HepG2 (cell line): Measurements from ENCODE around the gene ATAD3A. TPM values are rescaled to one million over a fixed set of nuclear protein-coding genes. Genes with fewer than 3 reads are reported as not detected.

Experiments
- GATA4 ChIP-seq: sonication (generic); IDR thresholded peaks from 2 replicates; pipeline ENCODE4 v1.6.1; 2016; ENCODE audit warnings: antibody characterized with exemption, low read depth, borderline replicate concordance
- HMGA1 ChIP-seq: sonication (generic); formaldehyde crosslinking; conservative IDR thresholded peaks from 2 replicates; pipeline ENCODE4 v1.4.0; 2020; ENCODE audit warnings: missing genetic modification reagents
- MIER2 ChIP-seq: IDR thresholded peaks from 2 replicates; pipeline ENCODE4 v1.6.1; 2016; ENCODE audit warnings: missing biosample characterization, missing genetic modification reagents
- PAWR ChIP-seq: sonication (generic); formaldehyde crosslinking; IDR thresholded peaks from 2 replicates; pipeline ENCODE4 v1.4.0; 2020; ENCODE audit warnings: missing genetic modification reagents, mild to moderate bottlenecking, borderline replicate concordance
- U2AF1 ChIP-seq: fragments of 200-400 bp; formaldehyde crosslinking; optimal IDR thresholded peaks from 2 replicates; pipeline ENCODE3; 2017; ENCODE audit warnings: mild to moderate bottlenecking, low read depth, low read length
- ZFP62 ChIP-seq: sonication (generic); formaldehyde crosslinking; IDR thresholded peaks from 2 replicates; pipeline ENCODE4 v1.4.0; 2020; ENCODE audit warnings: missing genetic modification reagents
- ZNF138 ChIP-seq: sonication (generic); formaldehyde crosslinking; IDR thresholded peaks from 2 replicates; pipeline ENCODE4 v1.5.0; 2020; ENCODE audit warnings: mild to moderate bottlenecking, low read depth, missing genetic modification reagents
- ZNF143 ChIP-seq: sonication (generic); formaldehyde crosslinking; IDR thresholded peaks from 2 replicates; pipeline ENCODE4 v1.4.0; 2020; ENCODE audit warnings: missing genetic modification reagents
- ZNF160 ChIP-seq: sonication (generic); formaldehyde crosslinking; IDR thresholded peaks from 2 replicates; pipeline ENCODE4 v1.8.0; 2022; ENCODE audit warnings: mild to moderate bottlenecking, inconsistent platforms, missing genetic modification reagents
- ZNF264 ChIP-seq: sonication (generic); formaldehyde crosslinking; IDR thresholded peaks from 2 replicates; pipeline ENCODE4 v1.4.0; 2020; ENCODE audit warnings: missing genetic modification reagents
- ZNF329 ChIP-seq: sonication (generic); formaldehyde crosslinking; IDR thresholded peaks from 2 replicates; pipeline ENCODE4 v1.9.0; 2021; ENCODE audit warnings: low read depth, mild to moderate bottlenecking, missing genetic modification reagents
- ZNF510 ChIP-seq: sonication (generic); formaldehyde crosslinking; IDR thresholded peaks from 2 replicates; pipeline ENCODE4 v1.4.0; 2020; ENCODE audit warnings: low read depth, mild to moderate bottlenecking, missing genetic modification reagents
- ZNF773 ChIP-seq: sonication (generic); formaldehyde crosslinking; IDR thresholded peaks from 2 replicates; pipeline ENCODE4 v1.4.0; 2020; ENCODE audit warnings: missing genetic modification reagents, borderline replicate concordance
- polyA plus RNA-seq, 8 experiments: library from polyadenylated mRNA; depleted of rRNA in 3 of 8; stranded (reverse) in 7 of 8; unstranded in 1 of 8; fragments of >200 nt; fragmentation: Illumina TruSeq in 4 of 8; extraction: Trizol in 4 of 8; gene quantifications; 2 replicates each; pipeline versions ENCODE4 v1.2.1 to v1.2.3, GENCODE V29; 2011 to 2016; ENCODE audit warnings: low read depth in 4 of 8, missing spikeins in 1 of 8, mixed read lengths in 1 of 8; ENCODE audit not compliant: insufficient read depth in 1 of 8
- total RNA-seq, 5 experiments: library from RNA; depleted of rRNA; stranded (reverse); fragments of >200 nt; fragmentation: Illumina TruSeq; extraction: Trizol; gene quantifications; 2 replicates each; pipeline ENCODE4 v1.2.3, GENCODE V29; 2016; ENCODE audit warnings: low read depth in 1 of 5
- TF ChIP-seq, protein P1 (sequence below): sonication (generic); formaldehyde crosslinking; IDR thresholded peaks from 2 replicates; pipeline ENCODE4 v1.4.0; 2020; ENCODE audit warnings: low read depth, missing genetic modification reagents
- TF ChIP-seq, protein P2 (sequence below): sonication (generic); formaldehyde crosslinking; IDR thresholded peaks from 2 replicates; pipeline ENCODE4 v1.8.1; 2023; ENCODE audit warnings: missing genetic modification reagents, inconsistent platforms, borderline replicate concordance
- TF ChIP-seq, protein P3 (sequence below): sonication (generic); formaldehyde crosslinking; IDR thresholded peaks from 2 replicates; pipeline ENCODE4 v1.5.0; 2020; ENCODE audit warnings: mild to moderate bottlenecking, missing genetic modification reagents
- TF ChIP-seq, protein P4 (sequence below): sonication (generic); formaldehyde crosslinking; IDR thresholded peaks from 2 replicates; pipeline ENCODE4 v1.4.0; 2020; ENCODE audit warnings: missing genetic modification reagents
- TF ChIP-seq, protein P5 (sequence below): IDR thresholded peaks from 2 replicates; pipeline ENCODE4 v1.6.1; 2016; ENCODE audit warnings: control low read depth

The ATAD3A gene
- total and polyA plus RNA-seq, 2 of the 13 experiments (the other 11 are each of a cell fraction or from before 2014, with no cell fraction given), result 10.6 to 49.0 TPM

DNA sequence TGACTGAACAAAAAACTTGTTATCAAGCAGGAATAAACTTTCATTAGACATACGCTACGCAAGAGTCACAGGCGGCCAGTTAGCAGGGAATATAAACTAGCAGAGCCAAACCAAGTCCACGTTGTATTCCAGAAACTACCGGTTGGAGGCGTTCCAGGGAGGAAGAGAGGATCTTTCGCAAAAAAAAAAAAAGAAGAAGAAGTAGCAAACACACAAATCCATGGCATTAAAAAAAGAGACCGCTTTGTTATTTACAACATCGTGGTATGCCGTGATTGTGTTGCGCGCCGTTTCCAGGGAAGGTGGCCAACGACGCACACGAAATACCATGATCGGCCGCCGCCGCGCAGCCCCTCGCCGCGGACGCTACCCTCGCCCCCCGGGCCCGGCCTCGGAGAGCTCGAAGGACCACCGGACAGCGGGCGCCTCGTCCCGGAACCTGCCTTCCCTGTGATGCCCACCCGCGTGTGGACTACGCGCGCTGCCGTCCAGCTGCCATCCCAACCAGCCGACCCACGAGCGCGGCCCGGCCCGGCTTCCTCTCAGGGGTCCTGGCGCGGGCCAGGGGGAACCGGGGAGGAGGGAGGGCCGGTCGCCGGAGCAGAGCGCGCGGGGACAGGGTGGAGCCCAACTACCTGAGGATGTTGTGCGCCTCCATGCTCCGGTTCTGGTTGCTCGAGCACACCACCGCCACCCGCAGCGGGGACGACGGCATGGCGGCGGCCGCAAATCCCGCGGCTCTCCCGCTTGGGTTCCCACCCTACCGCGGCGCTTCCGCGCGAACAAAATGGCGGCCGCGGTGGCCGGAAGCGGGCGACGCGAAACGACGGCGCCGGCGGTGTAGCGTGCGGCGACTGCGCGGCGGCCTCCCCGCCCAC lies 62.1 kb downstream of the ATAD3A start (continued):
- TF ChIP-seq, protein P1, sequence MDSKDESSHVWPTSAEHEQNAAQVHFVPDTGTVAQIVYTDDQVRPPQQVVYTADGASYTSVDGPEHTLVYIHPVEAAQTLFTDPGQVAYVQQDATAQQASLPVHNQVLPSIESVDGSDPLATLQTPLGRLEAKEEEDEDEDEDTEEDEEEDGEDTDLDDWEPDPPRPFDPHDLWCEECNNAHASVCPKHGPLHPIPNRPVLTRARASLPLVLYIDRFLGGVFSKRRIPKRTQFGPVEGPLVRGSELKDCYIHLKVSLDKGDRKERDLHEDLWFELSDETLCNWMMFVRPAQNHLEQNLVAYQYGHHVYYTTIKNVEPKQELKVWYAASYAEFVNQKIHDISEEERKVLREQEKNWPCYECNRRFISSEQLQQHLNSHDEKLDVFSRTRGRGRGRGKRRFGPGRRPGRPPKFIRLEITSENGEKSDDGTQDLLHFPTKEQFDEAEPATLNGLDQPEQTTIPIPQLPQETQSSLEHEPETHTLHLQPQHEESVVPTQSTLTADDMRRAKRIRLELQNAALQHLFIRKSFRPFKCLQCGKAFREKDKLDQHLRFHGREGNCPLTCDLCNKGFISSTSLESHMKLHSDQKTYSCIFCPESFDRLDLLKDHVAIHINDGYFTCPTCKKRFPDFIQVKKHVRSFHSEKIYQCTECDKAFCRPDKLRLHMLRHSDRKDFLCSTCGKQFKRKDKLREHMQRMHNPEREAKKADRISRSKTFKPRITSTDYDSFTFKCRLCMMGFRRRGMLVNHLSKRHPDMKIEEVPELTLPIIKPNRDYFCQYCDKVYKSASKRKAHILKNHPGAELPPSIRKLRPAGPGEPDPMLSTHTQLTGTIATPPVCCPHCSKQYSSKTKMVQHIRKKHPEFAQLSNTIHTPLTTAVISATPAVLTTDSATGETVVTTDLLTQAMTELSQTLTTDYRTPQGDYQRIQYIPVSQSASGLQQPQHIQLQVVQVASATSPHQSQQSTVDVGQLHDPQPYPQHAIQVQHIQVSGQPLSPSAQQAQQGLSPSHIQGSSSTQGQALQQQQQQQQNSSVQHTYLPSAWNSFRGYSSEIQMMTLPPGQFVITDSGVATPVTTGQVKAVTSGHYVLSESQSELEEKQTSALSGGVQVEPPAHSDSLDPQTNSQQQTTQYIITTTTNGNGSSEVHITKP (CRISPR knock-in tag), result no peak
- TF ChIP-seq, protein P2, sequence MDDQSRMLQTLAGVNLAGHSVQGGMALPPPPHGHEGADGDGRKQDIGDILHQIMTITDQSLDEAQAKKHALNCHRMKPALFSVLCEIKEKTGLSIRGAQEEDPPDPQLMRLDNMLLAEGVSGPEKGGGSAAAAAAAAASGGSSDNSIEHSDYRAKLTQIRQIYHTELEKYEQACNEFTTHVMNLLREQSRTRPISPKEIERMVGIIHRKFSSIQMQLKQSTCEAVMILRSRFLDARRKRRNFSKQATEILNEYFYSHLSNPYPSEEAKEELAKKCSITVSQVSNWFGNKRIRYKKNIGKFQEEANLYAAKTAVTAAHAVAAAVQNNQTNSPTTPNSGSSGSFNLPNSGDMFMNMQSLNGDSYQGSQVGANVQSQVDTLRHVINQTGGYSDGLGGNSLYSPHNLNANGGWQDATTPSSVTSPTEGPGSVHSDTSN (CRISPR knock-in tag), result peak; percentile 16; the same call in 1 of the 2 replicates
- TF ChIP-seq ZNF329 (CRISPR knock-in tag) (no peak), MIER2 (CRISPR knock-in tag) (no peak), ZNF138 (no peak; the same call in 1 of the 2 replicates), ZNF773 (CRISPR knock-in tag) (no peak), ZNF510 (no peak), ZNF264 (CRISPR knock-in tag) (no peak), GATA4 (no peak), ZNF160 (CRISPR knock-in tag) (0 out of 2 replicates have a peak, but pooled peaks have one; percentile 7), HMGA1 (CRISPR knock-in tag) (no peak), ZNF143 (no peak), U2AF1 (no peak), PAWR (no peak), ZFP62 (no peak)
- TF ChIP-seq, protein P3, sequence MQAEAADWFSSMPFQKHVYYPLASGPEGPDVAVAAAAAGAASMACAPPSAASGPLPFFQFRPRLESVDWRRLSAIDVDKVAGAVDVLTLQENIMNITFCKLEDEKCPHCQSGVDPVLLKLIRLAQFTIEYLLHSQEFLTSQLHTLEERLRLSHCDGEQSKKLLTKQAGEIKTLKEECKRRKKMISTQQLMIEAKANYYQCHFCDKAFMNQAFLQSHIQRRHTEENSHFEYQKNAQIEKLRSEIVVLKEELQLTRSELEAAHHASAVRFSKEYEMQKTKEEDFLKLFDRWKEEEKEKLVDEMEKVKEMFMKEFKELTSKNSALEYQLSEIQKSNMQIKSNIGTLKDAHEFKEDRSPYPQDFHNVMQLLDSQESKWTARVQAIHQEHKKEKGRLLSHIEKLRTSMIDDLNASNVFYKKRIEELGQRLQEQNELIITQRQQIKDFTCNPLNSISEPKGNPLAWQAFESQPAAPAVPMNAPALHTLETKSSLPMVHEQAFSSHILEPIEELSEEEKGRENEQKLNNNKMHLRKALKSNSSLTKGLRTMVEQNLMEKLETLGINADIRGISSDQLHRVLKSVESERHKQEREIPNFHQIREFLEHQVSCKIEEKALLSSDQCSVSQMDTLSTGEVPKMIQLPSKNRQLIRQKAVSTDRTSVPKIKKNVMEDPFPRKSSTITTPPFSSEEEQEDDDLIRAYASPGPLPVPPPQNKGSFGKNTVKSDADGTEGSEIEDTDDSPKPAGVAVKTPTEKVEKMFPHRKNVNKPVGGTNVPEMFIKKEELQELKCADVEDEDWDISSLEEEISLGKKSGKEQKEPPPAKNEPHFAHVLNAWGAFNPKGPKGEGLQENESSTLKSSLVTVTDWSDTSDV (CRISPR knock-in tag), result peak; percentile 34; the same call in 1 of the 2 replicates
- TF ChIP-seq, protein P4, sequence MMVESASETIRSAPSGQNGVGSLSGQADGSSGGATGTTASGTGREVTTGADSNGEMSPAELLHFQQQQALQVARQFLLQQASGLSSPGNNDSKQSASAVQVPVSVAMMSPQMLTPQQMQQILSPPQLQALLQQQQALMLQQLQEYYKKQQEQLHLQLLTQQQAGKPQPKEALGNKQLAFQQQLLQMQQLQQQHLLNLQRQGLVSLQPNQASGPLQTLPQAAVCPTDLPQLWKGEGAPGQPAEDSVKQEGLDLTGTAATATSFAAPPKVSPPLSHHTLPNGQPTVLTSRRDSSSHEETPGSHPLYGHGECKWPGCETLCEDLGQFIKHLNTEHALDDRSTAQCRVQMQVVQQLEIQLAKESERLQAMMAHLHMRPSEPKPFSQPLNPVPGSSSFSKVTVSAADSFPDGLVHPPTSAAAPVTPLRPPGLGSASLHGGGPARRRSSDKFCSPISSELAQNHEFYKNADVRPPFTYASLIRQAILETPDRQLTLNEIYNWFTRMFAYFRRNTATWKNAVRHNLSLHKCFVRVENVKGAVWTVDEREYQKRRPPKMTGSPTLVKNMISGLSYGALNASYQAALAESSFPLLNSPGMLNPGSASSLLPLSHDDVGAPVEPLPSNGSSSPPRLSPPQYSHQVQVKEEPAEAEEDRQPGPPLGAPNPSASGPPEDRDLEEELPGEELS (CRISPR knock-in tag), result no peak
- TF ChIP-seq, protein P5, sequence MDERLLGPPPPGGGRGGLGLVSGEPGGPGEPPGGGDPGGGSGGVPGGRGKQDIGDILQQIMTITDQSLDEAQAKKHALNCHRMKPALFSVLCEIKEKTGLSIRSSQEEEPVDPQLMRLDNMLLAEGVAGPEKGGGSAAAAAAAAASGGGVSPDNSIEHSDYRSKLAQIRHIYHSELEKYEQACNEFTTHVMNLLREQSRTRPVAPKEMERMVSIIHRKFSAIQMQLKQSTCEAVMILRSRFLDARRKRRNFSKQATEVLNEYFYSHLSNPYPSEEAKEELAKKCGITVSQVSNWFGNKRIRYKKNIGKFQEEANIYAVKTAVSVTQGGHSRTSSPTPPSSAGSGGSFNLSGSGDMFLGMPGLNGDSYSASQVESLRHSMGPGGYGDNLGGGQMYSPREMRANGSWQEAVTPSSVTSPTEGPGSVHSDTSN (CRISPR knock-in tag), result no peak
